Spleen (tissue), 11 donors: ENCODE results near the gene NSD2. TPM values are rescaled to one million over a fixed set of nuclear protein-coding genes. Genes with fewer than 3 reads are reported as not detected.

Experiments
- DNase-seq: peaks from one replicate; pipeline ENCODE4 v3.0.0-alpha.2; 2020
- H3K27ac ChIP-seq, 8 donors: fragments of 200-600 bp; sonication (generic) in 7 of 8; 1 replicate in 4 of 8; 2 replicates in 4 of 8; pipeline versions ENCODE4 v1.5.0 to v1.8.0; 2016 to 2021; ENCODE audit warnings: inconsistent platforms in 4 of 8, mild to moderate bottlenecking in 4 of 8, moderate library complexity in 1 of 8
- H3K27me3 ChIP-seq, 7 donors: fragments of 200-600 bp; sonication (generic) in 6 of 7; replicated peaks in 1 of 7; 1 replicate in 4 of 7; 2 replicates in 3 of 7; pipeline versions ENCODE4 v1.5.0 to v1.8.0; 2016 to 2021; ENCODE audit warnings: inconsistent platforms in 3 of 7, mild to moderate bottlenecking in 1 of 7
- H3K36me3 ChIP-seq, 6 donors: fragments of 200-600 bp; sonication (generic) in 5 of 6; 1 replicate in 4 of 6; 2 replicates in 2 of 6; pipeline versions ENCODE4 v1.5.0 to v1.8.0; 2016 to 2021; ENCODE audit warnings: inconsistent platforms in 2 of 6
- H3K4me1 ChIP-seq, 6 donors: fragments of 200-600 bp; sonication (generic) in 5 of 6; 1 replicate in 3 of 6; 2 replicates in 3 of 6; pipeline versions ENCODE4 v1.5.0 to v1.8.0; 2016 to 2021; ENCODE audit warnings: inconsistent platforms in 3 of 6
- H3K4me3 ChIP-seq, 8 donors: fragments of 200-600 bp; sonication (generic) in 7 of 8; 1 replicate in 4 of 8; 2 replicates in 4 of 8; pipeline versions ENCODE4 v1.5.0 to v1.8.0; 2016 to 2021; ENCODE audit warnings: inconsistent platforms in 4 of 8, mild to moderate bottlenecking in 4 of 8, moderate library complexity in 2 of 8
- H3K9me3 ChIP-seq, 8 donors: fragments of 200-600 bp; sonication (generic) in 7 of 8; 1 replicate in 4 of 8; 2 replicates in 4 of 8; pipeline versions ENCODE4 v1.5.0 to v1.8.0; 2016 to 2021; ENCODE audit warnings: inconsistent platforms in 4 of 8
- CTCF ChIP-seq, 11 experiments: fragments of 200-600 bp in 7 of 11; fragments of 450-650 bp in 4 of 11; sonication (generic) in 4 of 11; IDR thresholded peaks in 8 of 11; conservative IDR thresholded peaks in 3 of 11; 1 replicate in 7 of 11; 2 replicates in 4 of 11; pipeline versions ENCODE4 v1.4.0 to v1.8.0; 2016 to 2021; ENCODE audit warnings: antibody characterized with exemption in 11 of 11, inconsistent platforms in 4 of 11, mild to moderate bottlenecking in 1 of 11
- POLR2A ChIP-seq, 3 donors: fragments of 450-650 bp; IDR thresholded peaks; one replicate each; pipeline ENCODE4 v1.5.1; 2017; ENCODE audit warnings: antibody characterized with exemption in 3 of 3, mild to moderate bottlenecking in 1 of 3
- POLR2AphosphoS5 ChIP-seq, 3 donors: sonication (generic); formaldehyde crosslinking; IDR thresholded peaks; one replicate each; pipeline ENCODE4 v1.5.1; 2017; ENCODE audit warnings: antibody characterized with exemption in 3 of 3
- WGBS, 5 donors: extraction: QIAGEN DNeasy Blood & Tissue Kit in 3 of 5; methylation state at CpG; one replicate each; pipeline versions ENCODE4 v1.1.5 to v1.1.7; 2013 to 2018; 5-methylcytosine and 5-hydroxymethylcytosine counted together
- intact Hi-C: fragments of 100-400 bp; cut with DNase I; formaldehyde crosslinking; loops from one replicate; pipeline ENCODE4 v1.15.0; 2023; ENCODE audit warnings: low total_unique reads
- polyA plus RNA-seq, 3 donors: library from polyadenylated mRNA; stranded (reverse); fragments of 200-250 nt; gene quantifications; one replicate each; pipeline ENCODE4 v1.2.1, GENCODE V29; 2013
- total RNA-seq, 7 donors: library from RNA; depleted of rRNA in 3 of 7; stranded (reverse); fragments of >200 nt in 3 of 7; fragmentation: NEBNext Ultra II Directional in 4 of 7; extraction: Animal tissue kit (Norgen Biotek cat#: 25700) in 4 of 7; gene quantifications; one replicate each; pipeline versions ENCODE4 v1.1.0 to v1.2.1, GENCODE V29; 2016 to 2021
- donor health status: healthy with polysubstance abuse.
- donor health status: DM: no; HTN: no; CAD: no; lungs with moderate emphysema.
- donor health status: DM: no; HTN: no; CAD: no.
- donor health status: Bipolar disorder and iron deficiency.
- donor health status: healthy.
- donor health status: DM: no; HTN: no; CAD: no.
- donor health status: DM: yes; HTN: yes; CAD: no.

NSD2 gene
- total and polyA plus RNA-seq, 10 donors = 7.1 to 58.9 (median 47.8) TPM

GRCh38 chr4:1846580-1846979 is 24.6 kb upstream of the NSD2 start:
- 79 to 93% (median 86%) methylated on average over 2 of the region's 2 CpGs for WGBS, 5 donors
- Histone ChIP-seq H3K4me1 (peaks cover 0 to 11% (median 4%) of the 10 kb centered on the region in 6 donors), H3K36me3 (peaks cover 0 to 75% (median 30%) of the 10 kb centered on the region in 6 donors), H3K9me3 (no peaks in the 10 kb centered on the region), H3K4me3 (no peak overlapping the region), H3K27ac (no peak overlapping the region), H3K27me3 (no peaks in the 10 kb centered on the region)
- intact Hi-C loops = no loop called here
- TF ChIP-seq CTCF (IDR thresholded peaks at IDR 0.05 in 8 of 11, conservative IDR thresholded peaks at IDR 0.05 in 3 of 11) (no peak), POLR2AphosphoS5 (IDR thresholded peaks at IDR 0.05) (no peak), POLR2A (IDR thresholded peaks at IDR 0.05) (no peak)
- DNase-seq = no peak

- peaks cover 0 to 42% (median 9%) of the 10 kb centered on the region in 6 donors for H3K36me3 ChIP-seq
- intact Hi-C loops = no loop called here
- no peak overlapping the region for H3K4me3 ChIP-seq
- WGBS, 5 donors = 85 to 94% (median 90%) methylated on average over 10 of the region's 10 CpGs
- no peaks in the 10 kb centered on the region for H3K27me3 ChIP-seq
- H3K4me1 ChIP-seq = peaks cover 6 to 45% (median 25%) of the 10 kb centered on the region in 6 donors
- no peaks in the 10 kb centered on the region for H3K9me3 ChIP-seq
- TF ChIP-seq POLR2A (IDR thresholded peaks at IDR 0.05) (no peak), POLR2AphosphoS5 (IDR thresholded peaks at IDR 0.05) (no peak), CTCF (IDR thresholded peaks at IDR 0.05 in 8 of 11, conservative IDR thresholded peaks at IDR 0.05 in 3 of 11) (no peak)
- no peak for DNase-seq
- no peak overlapping the region for H3K27ac ChIP-seq
These were observed 20.9 kb upstream of the NSD2 start for GRCh38 chr4:1850276-1850675.

- WGBS, 5 donors = 84 to 91% (median 88%) methylated on average over 10 to 11 of the region's 11 CpGs
- Histone ChIP-seq H3K27me3 (no peaks in the 10 kb centered on the region), H3K36me3 (peaks cover 0 to 33% (median 4%) of the 10 kb centered on the region in 6 donors), H3K27ac (no peak overlapping the region), H3K4me3 (no peak overlapping the region), H3K9me3 (no peaks in the 10 kb centered on the region), H3K4me1 (peaks cover 6 to 48% (median 28%) of the 10 kb centered on the region in 6 donors)
- TF ChIP-seq CTCF (IDR thresholded peaks at IDR 0.05 in 8 of 11, conservative IDR thresholded peaks at IDR 0.05 in 3 of 11) (no peak), POLR2A (IDR thresholded peaks at IDR 0.05) (no peak), POLR2AphosphoS5 (IDR thresholded peaks at IDR 0.05) (no peak)
- peak; percentile 56 for DNase-seq
- intact Hi-C loops = no loop called here
These were observed 20.0 kb upstream of the NSD2 start for GRCh38 chr4:1851160-1851559.

- H3K4me1 ChIP-seq = peaks cover 7 to 52% (median 31%) of the 10 kb centered on the region in 6 donors
- WGBS, 5 donors = 83 to 92% (median 87%) methylated on average over 16 of the region's 16 CpGs
- no peaks in the 10 kb centered on the region for H3K27me3 ChIP-seq
- H3K36me3 ChIP-seq = peaks cover 0 to 27% (median 2%) of the 10 kb centered on the region in 6 donors
- intact Hi-C loops = no loop called here
- no peaks in the 10 kb centered on the region for H3K9me3 ChIP-seq
- DNase-seq = peak; percentile 59
- TF ChIP-seq POLR2AphosphoS5 (IDR thresholded peaks at IDR 0.05) = no peak
- no peak for TF ChIP-seq POLR2A (IDR thresholded peaks at IDR 0.05)
- no peak overlapping the region for H3K27ac ChIP-seq
- no peak overlapping the region for H3K4me3 ChIP-seq
These were observed 19.4 kb upstream of the NSD2 start for GRCh38 chr4:1851575-1852410.
